ENCODE measurements around the gene RNPS1.

RNPS1 gene

DNA sequence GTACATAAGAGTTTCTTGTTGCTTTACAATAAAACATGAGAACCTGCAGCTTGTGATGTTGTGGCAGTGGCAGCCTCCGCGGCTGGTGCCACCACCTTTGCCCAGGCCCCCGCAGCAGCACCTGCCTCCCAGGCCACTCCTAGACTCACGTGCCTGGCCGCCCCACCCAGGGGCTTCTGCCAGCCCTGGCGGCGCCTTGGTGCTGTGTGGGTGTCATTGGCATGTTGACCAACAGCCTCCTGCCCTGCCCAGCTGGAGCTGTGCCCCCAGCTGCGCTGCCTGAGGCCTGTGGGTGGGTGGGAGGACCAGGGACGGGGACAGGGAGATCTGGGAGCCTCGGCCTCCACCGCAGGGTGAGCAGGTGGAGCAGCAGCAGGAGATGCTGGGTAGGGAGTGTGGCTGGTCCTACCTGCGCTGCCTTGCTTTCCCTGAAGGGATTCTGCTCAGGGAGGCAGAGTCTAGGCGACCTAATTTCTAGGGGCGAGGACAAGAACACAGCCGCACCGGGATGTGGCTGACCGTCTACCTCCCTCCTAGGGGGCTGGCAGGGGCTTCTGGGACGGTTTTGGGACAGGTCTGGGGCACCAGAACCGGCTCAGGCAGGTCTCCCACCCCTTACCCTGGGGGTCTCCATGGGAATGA is 32.1 kb downstream of the RNPS1 start:
- no peak for DNase-seq (ENCODE audit: low read depth)

DNA sequence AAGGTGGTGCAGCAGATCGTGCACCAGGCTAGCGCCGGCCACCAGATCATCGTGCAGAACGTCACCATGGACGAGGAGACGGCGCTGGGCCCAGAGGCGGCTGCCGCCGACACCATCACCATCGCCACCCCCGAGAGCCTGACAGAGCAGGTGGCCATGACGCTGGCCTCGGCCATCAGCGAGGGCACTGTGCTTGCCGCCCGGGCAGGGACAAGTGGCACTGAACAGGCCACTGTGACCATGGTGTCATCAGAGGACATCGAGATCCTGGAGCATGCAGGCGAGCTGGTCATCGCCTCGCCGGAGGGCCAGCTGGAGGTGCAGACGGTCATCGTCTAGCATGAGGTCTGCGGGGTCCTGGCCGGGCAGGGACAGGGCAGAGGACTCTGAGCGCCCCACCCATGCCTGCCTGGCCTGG is 32.7 kb downstream of the RNPS1 start:
- DNase-seq (ENCODE audit: low read depth): no peak

GRCh38 chr16:2234813-2235170 is 33.1 kb downstream of the RNPS1 start:
- no peak for DNase-seq (ENCODE audit: low read depth)

DNA sequence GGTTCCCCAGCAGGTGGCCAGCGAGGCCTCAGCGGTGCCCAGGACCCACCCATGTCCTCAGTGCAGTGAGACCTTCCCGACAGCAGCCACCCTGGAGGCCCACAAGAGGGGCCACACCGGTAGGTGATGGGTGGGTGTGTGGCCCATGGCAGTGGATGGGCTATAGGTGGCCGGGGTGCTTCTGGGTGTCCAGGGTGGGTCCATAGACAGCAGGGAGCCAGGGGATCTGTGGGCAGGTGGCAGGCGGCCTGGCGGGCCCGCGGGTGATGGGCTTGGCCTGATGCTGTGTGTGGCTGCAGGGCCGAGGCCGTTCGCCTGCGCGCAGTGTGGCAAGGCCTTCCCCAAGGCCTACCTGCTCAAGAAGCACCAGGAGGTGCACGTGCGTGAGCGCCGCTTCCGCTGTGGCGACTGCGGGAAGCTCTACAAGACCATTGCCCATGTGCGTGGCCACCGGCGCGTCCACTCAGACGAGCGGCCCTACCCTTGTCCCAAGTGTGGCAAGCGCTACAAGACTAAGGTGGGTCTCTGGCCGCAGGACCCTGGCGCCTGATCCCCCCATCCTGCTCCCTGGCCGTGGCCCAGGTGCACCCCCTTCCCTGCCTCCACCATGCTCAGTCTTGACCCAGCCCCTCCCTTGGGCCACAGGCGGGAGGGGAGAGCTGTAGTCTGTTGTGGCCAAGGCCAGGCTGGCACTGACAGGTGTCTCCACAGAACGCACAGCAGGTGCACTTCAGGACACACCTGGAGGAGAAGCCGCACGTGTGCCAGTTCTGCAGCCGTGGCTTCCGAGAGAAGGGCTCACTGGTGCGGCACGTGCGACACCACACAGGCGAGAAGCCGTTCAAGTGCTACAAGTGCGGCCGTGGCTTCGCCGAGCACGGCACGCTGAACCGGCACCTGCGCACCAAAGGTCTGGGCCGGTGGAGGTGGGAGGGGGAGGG is 33.8 kb downstream of the RNPS1 start:
- no peak for DNase-seq (ENCODE audit: low read depth)

- DNase-seq (ENCODE audit: low read depth): no peak
Measured at GRCh38 chr16:2233046-2233775, 34.7 kb downstream of the RNPS1 start.

DNA sequence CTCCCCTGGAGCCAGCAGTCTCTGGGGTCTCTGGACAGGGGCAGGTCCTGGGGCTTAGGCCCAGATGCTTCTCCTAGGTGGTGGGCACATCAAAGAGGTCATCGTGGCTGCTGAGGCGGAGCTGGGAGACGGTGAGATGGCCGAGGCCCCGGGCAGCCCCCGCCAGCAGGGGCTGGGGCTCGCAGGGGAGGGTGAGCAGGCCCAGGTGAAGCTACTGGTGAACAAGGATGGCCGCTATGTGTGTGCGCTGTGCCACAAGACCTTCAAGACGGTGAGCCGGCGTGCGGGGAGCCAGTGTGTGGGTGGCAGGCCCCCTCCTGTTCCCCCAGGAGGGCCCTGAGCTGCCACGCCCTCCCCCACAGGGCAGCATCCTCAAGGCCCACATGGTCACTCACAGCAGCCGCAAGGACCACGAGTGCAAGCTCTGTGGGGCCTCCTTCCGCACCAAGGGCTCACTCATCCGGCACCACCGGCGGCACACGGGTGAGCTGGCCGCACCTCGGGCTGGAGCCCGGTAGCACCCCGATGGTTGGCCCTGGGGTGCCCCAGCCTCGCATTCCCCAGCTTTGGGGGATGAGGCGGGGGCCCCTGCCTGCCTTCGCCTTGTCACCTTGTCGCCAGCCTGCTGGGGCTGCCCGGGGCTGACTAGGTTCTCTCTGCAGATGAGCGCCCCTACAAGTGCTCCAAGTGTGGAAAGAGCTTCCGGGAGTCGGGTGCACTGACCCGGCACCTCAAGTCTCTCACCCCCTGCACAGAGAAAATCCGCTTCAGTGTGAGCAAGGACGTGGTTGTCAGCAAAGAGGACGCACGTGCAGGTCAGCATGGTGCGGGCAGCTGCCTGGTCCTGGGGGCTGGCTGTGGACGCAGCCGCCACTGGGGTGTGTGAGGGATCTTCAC is 35.6 kb downstream of the RNPS1 start:
- no peak for DNase-seq (ENCODE audit: low read depth)

DNA sequence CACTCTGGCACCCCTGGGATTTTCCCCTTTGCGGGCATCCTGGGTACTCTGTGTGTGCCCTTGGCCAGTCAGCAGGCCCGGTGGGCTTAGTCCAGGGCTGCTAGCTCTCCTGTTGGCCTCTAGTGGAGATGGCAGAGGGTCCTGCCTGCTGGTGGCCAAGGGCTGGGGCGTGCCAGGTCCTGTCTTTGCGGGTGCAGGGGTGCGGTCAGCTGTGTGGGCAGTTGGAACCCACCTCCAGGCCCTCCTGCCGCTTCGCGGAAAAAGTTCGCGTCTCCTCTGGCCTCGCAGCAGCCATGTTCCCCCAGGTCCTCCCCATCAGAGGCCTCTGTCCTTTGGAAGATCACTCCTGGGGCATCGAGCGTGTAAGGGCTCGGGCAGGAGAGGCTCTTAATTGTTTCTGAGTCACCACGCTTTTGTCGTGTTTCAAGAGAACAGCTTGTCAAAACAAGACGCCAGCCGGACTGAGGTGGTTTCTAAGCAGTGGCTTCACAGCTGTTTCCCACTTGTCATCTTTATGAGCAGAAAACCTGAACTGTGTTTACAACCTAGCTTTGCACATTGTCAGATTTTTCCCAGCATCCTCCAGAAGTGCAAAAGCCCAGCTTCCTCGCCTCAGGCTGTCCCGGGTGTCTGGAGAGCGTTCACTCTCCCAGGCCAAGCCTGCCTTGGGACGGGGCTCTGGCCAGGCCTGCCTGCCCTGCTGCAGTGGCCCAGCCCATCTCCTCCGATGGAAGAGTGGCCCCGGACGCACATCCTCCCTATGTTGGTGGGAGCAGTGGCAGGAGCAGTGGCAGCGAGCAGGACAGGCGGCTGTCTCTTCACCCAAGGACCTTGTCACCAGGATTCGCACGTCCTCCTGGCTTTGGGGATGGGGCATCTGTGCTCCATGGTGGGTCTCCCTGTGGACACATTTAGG is 36.7 kb downstream of the RNPS1 start:
- DNase-seq (ENCODE audit: low read depth): no peak

DNA sequence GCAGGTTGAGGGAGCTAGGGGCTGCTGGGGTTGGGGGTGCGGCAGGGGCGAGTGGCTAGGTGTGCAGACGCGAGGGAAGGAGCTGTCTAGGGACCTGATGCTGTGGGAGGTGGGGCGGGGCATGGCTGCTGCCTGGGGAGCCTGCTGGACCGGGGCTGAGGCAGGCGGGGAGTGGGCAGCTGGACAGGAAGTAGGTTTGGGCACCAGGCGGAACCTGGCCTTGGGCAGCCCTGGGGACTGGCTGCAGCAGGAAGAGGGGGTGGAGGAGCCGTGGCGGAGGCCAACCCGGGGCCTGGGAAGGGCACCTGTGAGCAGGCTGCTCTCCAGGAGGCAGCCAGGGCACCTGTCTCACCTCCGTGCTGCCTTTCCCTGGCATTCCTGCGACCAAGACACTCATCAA is 37.5 kb downstream of the RNPS1 start:
- no peak for DNase-seq (ENCODE audit: low read depth)

GRCh38 chr16:2229632-2230250 is 38.2 kb downstream of the RNPS1 start:
- DNase-seq (ENCODE audit: low read depth): no peak

DNA sequence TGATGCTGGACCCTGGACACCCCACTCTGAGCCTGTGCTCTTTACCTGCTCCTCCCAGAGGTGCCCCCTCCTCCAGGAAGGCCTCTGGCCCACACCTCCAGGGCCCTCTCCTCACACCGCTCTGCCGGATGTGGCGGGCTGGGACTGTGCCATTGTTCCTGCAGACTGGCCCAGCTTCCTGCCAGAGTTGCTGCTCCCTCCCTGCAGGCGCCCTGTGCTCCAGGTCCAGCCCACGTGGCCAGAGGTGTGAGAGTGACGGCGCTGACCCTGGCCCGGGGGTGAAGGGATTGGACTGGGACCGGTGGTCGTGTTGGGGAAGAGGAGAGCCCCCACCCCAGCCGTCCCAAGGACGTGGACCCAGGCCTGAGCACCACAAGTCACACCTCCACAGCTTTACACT is 38.8 kb downstream of the RNPS1 start:
- DNase-seq (ENCODE audit: low read depth): no peak

- no peak for DNase-seq (ENCODE audit: low read depth)
Measured at GRCh38 chr16:2228161-2228824, 39.6 kb downstream of the RNPS1 start.

- no peak for DNase-seq (ENCODE audit: low read depth)
Measured at GRCh38 chr16:2226918-2227317, 41.0 kb downstream of the RNPS1 start.

DNA sequence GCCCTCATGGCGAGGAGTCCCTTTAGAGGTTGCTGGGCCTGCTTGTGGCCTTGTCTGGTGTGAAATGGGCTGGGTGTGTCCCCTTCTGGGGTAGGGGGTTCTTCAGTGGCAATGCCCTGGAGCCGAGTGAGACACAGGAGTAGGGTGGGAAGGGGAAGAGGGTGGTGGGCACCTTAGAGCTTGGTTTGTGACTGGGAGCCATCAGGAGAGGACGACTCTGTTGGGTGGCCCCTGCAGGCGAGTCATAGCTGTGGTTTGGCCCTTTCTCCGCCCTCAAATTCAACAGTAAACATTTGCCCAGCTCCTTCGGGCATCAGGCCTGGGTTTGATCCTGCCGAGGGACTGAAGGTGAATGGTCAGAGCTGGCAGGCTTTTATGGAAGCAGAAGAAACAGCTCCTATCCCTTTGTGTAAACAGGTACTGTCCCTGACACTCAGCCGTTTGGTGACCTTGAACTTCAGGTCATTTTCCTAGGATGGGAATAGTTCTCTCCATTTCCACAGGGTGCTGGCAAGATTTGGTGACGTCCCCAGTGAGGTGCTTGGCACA is 41.6 kb downstream of the RNPS1 start:
- no peak for DNase-seq (ENCODE audit: low read depth)

DNA sequence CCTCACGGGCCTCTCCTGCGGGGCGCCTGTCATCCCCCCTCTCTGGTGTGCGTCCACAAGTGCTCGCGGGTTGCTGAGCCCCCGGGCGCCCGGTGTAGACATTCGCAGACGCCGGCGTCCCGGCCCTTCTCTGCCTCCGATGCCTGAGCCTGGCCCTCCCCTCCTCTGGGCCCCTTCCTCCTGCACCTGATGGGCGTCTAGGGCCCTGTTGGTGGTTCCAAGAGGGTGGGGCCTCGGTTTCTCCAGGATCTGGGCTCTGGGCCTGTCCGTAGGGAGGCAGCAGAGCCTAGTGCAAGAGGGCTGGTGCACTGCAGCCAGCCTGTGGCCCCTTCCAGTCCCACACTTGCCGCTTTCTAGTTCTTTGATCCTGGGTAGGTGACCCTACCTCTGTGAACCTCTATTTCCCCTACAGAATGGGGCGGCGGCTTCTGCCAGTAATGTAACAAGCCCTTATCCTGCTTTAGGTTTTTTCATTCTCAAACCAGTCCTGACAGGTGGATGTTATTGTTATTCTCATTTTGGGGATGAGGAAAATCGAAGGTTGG is 43.9 kb downstream of the RNPS1 start:
- DNase-seq (ENCODE audit: low read depth): no peak

DNA sequence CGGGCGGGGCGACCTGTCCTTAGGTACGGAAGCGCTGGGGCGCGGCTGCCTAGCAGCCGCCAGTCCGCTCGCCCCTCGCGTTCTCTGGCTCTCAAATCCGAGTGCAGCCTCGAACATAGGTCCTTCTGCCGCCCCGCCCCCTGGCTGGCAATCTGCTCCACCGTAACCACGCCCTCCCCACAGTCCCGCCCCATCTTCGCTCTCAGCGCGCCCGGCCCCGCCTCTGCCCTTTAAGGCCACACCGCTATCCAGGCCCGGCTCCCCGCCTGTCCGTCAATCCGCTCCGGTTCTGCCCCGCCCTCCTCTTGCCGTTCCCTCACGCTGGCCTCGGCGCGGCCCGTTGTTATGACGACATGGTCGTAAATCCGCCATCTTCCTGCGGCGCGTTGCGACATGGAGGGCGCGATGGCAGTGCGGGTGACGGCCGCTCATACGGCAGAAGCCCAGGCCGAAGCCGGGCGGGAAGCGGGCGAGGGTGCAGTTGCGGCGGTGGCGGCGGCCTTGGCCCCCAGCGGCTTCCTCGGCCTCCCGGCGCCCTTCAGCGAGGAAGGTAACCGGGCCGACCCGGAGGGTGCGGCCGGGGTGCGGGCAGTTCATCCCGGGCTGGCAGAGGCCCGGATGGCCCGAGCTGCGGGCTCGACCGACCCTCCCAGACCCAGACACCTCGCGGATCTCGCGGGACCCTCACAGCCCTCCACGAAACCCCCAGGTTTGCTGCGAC is 44.5 kb downstream of the RNPS1 start, which contains the start of gene E4F1:
Gene E4F1, plus strand, starts transcription at position 371 of the 721 bp plus-strand sequence. Its CDS starts 23 bp downstream, at position 394.
- DNase-seq (ENCODE audit: low read depth): peak; percentile 99

DNA sequence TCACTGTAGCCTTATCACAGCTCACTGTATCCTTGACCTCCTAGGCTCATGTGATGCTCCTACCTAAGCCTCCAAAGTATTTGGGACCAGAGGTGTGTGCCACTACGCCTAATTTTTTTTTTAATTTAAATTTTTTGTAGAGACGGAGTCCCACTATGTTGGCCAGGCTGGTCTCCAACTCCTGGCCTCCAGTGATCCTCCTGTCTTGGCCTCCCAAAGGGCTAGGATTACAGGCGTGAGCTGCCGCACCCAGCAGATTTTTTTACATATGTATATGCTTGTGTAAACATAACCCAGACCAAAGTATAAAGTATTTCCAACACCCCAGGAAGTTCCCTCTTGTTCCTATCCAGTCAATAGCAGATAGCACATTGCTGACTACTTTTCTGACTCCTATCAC is 51.6 kb downstream of the RNPS1 start:
- no peak for DNase-seq (ENCODE audit: low read depth)

GRCh38 chr16:2214719-2214968 is 53.3 kb downstream of the RNPS1 start, which contains the start of gene PGP:
PGP (minus strand) TSS chr16:2214840; CDS start chr16:2214777, 63 bp downstream.
- DNase-seq (ENCODE audit: low read depth): no peak

All from stimulated activated CD8-positive, alpha-beta memory T cell treated with anti-CD3 and anti-CD28 coated beads, Interleukin-7, amount 100 ng/mL, for 24 hours (primary cell).